ENCODE measurements around the gene WDR33.

- no peak for TF ChIP-seq POLR2A (IDR thresholded peaks at IDR 0.05; ENCODE audit: low read depth, low read length)
- no peak for TF ChIP-seq POLR2AphosphoS5 (IDR thresholded peaks at IDR 0.05; ENCODE audit: low read depth, low read length)
- no peak for TF ChIP-seq POU2F2 (IDR thresholded peaks at IDR 0.05; ENCODE audit: low read depth, low read length)
These were observed 51.0 kb downstream of the WDR33 start for GRCh38 chr2:127759931-127760330.
